ENCODE results near the gene RBPJ.

Gene RBPJ

GRCh38 chr4:26473893-26474292, 153.1 kb downstream of the RBPJ start:
- no peak for DNase-seq (ENCODE audit: low read depth, low spot score)
- no peak overlapping the region for H3K4me3 ChIP-seq (ENCODE audit: low read depth, low read length)
- TF ChIP-seq CTCF (IDR thresholded peaks at IDR 0.05; ENCODE audit: low read depth, low read length): no peak
- in situ Hi-C loops (cut with HindIII; ENCODE audit: low sequenced_read_pairs): loop anchor here (25.0 kb wide), 1 partner anchor 513 kb away; no protein-coding TSS in a partner anchor

- no peak overlapping the region for H3K4me3 ChIP-seq (ENCODE audit: low read depth, low read length)
- no peak for TF ChIP-seq CTCF (IDR thresholded peaks at IDR 0.05; ENCODE audit: low read depth, low read length)
- in situ Hi-C loops (cut with HindIII; ENCODE audit: low sequenced_read_pairs): loop anchor here (25.0 kb wide), 1 partner anchor 513 kb away; no protein-coding TSS in a partner anchor
- DNase-seq (ENCODE audit: low read depth, low spot score): no peak
These were observed 153.7 kb downstream of the RBPJ start for GRCh38 chr4:26474551-26474950.

GRCh38 chr4:26475716-26476115, 154.9 kb downstream of the RBPJ start:
- no peak for DNase-seq (ENCODE audit: low read depth, low spot score)
- TF ChIP-seq CTCF (IDR thresholded peaks at IDR 0.05; ENCODE audit: low read depth, low read length): no peak

GRCh38 chr4:26476545-26476944, 155.7 kb downstream of the RBPJ start:
- TF ChIP-seq CTCF (IDR thresholded peaks at IDR 0.05; ENCODE audit: low read depth, low read length): no peak
- no peak for DNase-seq (ENCODE audit: low read depth, low spot score)
- H3K4me3 ChIP-seq (ENCODE audit: low read depth, low read length): no peak overlapping the region
- in situ Hi-C loops (cut with HindIII; ENCODE audit: low sequenced_read_pairs): no loop called here

More at GRCh38 chr4:26475716-26476115, 154.9 kb downstream of the RBPJ start:
- H3K4me3 ChIP-seq (ENCODE audit: low read depth, low read length): no peak overlapping the region
- in situ Hi-C loops (cut with HindIII; ENCODE audit: low sequenced_read_pairs): no loop called here

- in situ Hi-C loops (cut with HindIII; ENCODE audit: low sequenced_read_pairs): no loop called here
- no peak for TF ChIP-seq CTCF (IDR thresholded peaks at IDR 0.05; ENCODE audit: low read depth, low read length)
- DNase-seq (ENCODE audit: low read depth, low spot score): no peak
- no peak overlapping the region for H3K4me3 ChIP-seq (ENCODE audit: low read depth, low read length)
These were observed 157.5 kb downstream of the RBPJ start for GRCh38 chr4:26478330-26478729.

GRCh38 chr4:26482508-26483462, 162.0 kb downstream of the RBPJ start:
- TF ChIP-seq CTCF (IDR thresholded peaks at IDR 0.05; ENCODE audit: low read depth, low read length): no peak
- no peak for DNase-seq (ENCODE audit: low read depth, low spot score)
- in situ Hi-C loops (cut with HindIII; ENCODE audit: low sequenced_read_pairs): no loop called here
- H3K4me3 ChIP-seq (ENCODE audit: low read depth, low read length): no peak overlapping the region
